HG03378 (cell line): ENCODE data around the gene SAPCD1.
"Not testable (repeated sequence)": the region's sequence is repeated elsewhere in the genome, so short reads cannot be mapped to it uniquely, and the experiment has no call there.

Experiments used
- ATAC-seq: cut with Tn5 transposase; IDR thresholded peaks from one replicate; pipeline ENCODE4 v1.9.1; 2021; ENCODE audit warnings: mild to moderate bottlenecking, moderate library complexity; ENCODE audit not compliant: unreplicated experiment

SAPCD1 gene

DNA sequence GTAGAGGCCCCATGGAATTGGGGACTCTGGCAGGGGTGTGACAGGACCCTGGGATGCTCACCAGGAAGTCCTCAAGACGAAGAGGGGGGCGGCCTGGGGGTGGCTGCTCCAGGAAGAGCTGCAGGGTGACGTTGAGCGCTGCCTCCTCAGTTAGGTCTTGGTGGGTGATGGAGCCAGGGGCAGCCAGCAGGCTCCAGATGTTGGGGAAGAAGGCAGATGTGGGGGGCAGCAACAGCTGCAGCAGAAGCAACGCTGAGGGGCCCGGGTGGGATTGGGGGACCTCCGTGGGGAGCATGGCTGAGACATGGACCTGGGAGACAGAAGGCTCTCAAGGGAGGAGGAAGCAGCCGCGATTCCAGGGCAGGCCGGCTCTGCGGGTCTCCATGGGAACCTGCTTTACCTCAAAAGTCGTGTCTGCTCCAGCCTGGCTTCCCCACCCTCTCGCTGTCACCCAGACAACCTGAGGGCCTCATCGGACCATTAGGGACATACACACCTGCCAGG lies 14.1 kb downstream of the SAPCD1 start:
- ATAC-seq: no peak

DNA sequence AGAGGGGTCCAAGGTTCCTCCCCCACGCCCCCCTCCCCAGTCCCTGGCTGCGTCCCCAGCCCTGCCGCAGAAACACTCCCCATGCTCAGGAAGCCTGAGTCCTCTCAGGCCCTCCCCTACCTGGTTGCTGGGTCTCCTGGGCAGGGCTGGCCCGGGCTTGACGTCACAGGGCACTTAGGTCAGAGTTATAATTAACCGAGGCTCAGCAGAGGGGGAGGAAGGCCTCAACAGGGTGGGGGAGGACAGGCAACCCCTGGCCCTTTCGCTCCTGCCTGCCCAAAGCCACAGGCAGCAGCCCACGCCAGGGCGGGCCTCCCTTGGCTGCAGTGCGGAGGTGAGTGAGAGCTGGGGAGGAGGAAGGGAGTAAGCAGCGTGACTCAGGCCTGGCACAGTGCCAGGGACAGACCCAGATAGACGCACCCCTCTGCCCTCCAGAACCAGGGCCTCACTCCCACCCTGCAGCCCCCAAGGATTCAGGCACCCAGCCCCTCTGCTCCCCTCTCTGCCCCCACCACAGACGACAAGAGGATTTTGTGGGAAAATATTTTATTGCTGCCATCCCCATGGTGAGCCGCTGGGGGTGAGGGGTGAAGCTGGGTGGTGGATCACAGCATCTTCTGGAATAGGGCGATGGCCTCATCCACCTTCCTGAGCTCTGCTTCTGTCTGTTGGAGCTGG lies 14.7 kb downstream of the SAPCD1 start, which contains the start of gene VWA7:
VWA7 (minus strand) TSS at position 340 of the 678 bp plus-strand sequence. CDS start 549 bp downstream, outside the sequence.
- peak; percentile 66 for ATAC-seq

DNA sequence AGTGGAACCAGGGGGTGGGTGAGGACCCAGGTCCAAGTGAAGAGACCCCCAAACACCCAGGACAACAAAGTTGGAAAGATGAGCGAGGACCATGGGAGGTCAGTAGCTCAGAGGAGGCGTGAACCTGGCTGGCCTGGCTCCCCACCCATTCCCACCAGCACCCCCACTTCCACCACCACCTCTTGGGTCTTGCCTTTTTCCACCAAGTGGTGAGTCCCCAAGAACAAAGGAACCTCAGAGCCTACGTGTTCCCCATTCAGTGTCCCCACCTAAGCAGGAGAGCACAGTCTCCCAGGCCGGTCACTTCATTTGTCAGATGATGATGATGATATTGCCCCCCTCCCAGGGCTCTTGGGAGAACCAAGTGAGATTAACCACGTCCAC lies 15.2 kb downstream of the SAPCD1 start:
- ATAC-seq: no peak

DNA sequence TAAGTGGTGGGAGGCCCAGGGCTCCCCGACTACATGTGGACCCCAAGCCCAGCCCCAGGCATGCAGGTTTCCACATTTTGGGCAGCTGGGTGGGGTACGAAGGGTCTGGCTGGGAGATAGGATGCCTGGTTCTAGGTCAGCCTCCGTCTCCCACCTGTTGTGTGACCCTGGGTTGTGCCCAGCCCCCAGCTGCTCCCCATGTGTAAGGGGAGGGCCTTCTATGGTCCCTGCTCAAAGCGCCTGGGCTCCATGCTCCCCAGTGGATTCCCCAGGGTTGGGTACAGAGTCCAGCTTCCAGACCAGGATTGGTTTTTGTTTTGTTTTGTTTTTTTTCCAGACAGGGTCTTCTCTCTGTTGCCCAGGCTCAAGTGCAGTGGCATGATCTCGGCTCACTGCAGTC lies 15.7 kb downstream of the SAPCD1 start:
- ATAC-seq: no peak

DNA sequence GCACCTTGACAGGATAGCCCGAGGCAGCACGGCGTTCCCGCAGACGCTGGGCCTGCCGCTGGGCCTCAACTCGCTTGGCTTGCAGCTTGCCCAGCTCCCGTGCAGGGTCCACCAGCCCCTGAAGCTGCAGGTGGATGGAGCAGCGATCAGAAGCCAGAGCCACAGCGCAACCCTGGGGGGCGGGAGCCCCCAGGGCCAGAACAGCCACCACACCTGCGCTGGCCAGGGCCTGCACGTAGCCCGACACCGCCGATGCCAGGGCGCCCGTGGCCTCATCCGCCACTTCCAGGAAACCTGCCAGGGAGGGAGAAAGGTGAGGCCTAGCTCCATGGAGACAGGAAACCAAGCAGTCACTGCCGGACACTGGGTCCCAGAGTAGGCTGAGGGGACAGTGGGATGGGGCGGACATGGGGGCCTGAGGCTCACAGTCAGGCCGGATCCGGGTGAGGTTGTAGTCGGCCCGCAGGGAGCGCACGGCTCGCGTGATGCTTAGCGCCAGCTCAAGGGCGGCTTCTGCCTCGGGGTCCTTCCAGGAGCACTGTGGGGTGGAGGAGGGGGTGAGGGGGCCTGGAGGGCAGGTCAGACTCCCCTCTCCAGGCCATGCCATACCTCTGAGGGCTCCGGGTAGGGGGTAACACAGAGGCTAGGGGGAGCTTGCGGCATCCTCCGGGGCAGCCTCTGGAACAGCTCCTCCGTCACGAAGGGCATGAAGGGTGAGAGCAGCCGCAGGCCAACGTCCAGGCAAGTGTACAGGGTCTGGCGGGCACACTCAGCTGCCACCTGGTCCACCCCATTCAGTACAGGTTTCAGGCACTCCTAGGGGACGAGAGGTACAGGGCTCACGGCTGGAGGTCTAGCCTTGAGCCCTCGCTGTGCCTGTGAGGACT lies 16.8 kb downstream of the SAPCD1 start:
- ATAC-seq: no peak

DNA sequence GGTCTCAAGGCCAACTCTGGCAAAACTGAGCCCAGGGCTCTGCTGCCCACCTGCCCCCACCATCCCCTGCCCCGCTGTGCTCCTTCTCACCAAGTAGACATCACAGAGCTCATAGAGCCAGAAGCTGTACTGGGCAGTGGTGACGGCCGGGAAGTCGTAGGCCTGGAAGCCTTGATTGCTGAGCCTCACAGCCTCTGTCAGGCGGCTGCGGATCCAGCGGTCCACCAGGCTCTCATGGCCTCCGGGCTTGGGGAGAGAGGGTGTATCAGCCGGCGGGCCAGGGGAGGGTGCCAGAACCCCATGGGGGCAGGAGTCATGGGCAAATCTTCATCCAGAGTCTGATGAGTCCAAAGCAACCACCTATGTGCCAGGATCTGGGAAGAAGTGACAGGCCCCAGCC lies 17.5 kb downstream of the SAPCD1 start:
- no peak for ATAC-seq

DNA sequence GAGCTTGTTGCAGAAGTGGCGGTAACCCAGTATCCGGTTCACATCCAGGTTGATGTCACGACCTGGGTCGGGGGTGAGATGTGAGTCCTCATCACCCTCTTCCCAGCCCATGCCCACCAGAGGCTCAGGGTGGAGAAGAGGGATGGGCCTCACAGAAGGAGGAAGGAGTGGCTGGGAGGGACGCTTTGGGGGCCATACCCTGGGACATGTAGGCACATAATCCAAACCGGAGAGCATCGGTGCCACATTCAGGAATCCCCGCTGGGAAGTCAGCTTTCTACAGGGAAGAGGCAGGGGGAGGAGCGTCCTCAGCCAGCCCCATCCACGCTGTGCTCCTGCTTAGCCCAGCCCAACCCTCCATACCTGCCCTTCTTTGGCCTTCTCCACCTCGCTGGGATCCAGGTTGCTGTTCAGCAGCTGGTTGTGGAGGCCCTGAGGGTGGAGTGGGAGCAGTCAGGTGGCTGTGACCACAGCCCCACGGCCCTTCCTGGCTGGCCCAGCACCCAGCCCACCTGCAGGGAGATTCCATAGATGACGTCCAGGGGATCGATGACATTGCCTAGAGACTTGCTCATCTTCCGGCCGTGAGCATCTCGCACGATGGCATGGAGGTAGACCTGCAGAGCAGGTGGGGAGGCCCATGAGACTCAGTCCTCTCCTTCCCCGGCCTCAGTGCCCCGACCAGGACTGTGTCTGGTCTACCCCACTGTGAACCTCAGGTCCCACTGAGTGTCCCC lies 18.2 kb downstream of the SAPCD1 start:
- no peak for ATAC-seq

DNA sequence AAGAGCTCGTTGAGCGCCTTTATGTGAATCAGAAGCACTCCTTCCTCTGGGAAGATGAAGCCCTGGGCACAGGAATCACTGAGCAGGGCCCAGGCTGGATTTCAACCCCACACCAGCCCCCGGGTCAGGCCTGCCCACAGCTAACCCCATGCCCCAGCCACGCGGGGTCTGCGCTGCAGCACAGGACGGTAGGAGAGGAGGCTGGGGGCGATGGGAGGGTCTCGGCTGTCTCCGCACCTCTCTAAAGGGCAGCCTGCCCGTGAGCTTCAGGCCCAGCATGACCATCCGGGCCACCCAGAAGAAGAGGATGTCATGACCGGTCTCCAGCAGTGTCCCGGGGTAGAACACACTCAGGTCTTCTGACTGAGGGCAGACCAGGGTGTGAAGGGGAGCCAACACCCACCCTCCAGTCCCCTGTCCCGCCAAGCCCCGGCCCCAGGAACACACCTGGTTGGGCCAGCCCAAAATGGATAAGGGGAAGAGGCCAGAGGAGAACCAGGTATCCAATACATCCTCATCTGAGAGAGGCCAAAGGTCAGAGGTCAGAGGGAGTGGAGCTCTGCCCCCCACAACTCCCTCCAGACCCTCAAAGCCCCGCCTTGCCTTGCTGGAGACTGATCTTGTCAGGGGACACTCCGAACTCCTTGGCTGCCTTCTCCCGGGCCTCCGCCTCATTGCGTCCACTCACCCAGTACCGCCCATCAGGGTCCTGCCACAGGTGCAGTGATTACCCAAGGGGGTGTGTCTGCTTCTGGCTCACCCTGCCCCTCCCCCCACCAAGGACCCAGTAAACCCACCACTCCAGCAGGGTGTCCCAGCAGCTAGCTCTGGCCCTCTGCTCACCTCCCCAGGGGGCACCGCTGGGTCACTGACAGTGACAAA lies 19.0 kb downstream of the SAPCD1 start:
- ATAC-seq: no peak

DNA sequence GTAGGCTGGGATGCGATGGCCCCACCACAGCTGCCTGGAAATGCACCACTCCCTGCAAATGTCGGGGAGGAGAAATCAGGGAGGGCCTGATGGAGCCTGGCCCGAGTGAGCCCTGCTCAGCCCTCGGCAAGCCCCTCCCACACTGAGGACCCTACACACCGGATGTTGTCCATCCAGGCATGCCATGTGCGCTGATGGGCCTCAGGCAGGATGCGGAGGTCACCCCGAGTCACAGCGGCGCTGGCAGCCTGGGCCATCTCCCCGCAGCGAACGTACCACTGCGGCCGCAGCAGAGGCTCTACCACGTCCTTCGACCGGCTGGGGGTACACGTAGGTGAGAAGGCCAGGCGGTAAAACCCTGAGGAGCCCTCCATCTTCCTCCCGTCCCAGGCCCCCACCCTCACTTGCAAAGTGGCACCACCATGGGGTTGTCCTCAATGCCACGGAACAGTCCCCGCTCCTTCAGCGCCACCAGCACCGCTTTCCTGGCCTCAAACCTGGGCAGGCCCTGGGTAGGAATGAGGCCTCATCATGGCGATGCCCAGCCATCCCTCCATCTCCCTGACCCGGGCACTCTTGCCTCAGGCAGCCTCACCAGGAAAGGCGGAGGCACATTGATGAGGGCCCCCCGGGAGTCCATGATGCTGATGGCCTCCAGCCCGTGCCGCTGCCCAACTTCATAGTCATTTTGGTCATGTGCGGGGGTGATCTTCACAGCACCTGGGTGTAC lies 19.8 kb downstream of the SAPCD1 start:
- no peak for ATAC-seq

DNA sequence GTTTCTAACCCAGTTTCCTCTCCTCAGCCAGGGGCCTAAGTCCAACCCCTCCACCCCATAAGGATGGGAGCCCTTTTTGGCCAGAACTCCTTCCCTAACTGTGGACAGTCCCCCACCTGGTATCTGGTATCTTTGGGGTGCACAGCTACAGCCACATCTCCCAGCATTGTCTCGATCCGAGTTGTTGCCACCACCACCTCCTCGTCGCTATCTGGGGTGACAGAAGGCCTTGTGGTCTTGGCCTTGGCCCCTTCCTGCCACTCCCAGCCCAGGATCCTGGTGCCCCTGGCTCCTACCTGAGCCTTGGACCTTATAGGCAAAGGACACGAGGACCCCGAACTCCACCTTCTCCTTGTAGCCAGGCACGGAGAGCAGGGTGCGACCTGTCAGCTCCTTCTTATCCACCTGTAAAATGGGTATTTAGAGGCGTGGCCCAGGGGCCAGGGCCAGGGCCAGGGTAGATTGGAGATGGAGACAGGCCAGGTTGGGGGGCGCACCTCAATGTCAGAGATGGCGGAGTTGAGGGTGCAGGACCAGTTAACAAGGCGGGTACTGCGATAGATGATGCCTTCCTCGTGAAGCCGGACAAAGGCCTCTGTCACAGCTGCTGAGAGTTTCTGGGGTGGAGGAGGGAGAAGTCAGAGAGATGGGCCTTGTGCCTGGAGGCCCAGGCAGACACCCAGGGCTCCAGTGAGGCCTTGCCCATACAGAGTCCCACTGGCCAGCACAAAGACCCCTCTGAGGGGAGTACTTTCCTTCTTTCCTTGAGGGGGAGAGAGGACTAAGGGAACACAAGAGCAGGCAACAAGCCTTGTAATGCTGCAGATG lies 21.9 kb downstream of the SAPCD1 start:
- ATAC-seq: no peak

DNA sequence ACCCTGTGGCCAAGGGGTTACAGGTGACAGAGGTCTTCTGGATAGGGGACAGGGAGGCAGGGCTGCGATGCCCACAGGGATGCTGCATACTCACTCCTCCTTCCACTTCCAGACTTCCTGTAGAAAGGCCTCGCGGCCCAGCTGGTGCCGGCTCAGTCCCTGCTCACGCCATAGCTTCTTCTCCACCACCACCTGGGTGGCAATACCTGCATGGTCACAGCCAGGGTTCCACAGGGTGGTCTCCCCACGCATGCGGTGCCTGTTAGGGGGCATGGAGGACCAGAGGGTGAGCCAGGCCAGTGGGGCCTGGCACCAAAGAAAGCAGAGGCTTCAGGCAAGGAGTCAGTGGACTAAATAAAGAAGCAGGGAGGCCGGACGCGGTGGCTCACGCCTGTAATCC lies 23.0 kb downstream of the SAPCD1 start:
- no peak for ATAC-seq

DNA sequence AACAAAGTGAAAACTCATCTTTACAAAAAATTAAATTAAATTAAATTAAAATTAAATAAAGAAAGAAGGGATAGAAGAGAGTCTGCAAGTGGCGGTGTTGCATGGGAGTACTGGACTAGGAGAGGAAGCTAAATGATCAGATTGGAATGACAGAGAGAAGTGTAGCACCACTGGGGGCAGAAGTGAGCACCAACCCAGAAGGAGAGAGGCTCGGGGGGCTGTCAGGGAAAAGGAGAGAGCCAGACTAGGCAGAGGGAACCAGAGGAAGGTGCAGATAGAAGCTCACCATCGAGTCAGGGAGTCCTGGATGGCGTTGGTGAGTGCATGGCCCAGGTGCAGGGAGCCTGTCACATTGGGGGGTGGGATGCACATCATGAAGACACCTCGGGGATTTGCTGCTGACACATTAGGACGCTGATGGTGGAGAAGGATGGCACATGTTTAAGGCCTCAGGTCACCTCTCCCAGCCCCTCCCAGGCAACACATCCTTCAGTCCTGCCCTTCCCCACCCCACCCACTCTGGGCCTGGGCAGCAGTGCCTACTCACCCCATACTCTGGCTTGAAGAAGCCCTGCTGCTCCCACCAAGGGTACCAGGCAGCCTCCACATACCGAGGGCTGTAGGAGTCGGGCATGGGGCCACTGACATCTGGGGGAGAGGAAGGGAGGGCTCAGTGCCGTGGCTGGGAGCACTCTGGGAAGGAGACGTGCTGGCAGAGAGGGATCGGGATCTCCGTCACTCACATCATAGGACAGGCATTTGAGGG lies 29.1 kb downstream of the SAPCD1 start:
- ATAC-seq: no peak

DNA sequence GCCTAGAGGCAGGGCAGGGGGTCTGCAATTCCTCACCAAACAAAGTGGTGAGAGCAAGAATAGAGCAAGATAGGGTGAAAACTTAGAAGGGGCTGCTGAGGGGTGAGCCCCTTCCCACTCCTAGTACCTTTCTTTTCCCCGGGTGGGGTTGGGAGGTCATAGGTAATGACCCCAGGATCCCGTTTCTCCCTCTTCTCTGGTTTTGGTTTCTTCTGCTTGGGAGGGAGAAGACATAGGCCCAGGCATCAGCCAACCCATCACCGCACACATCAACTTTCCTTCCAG lies 29.6 kb downstream of the SAPCD1 start:
- no peak for ATAC-seq

DNA sequence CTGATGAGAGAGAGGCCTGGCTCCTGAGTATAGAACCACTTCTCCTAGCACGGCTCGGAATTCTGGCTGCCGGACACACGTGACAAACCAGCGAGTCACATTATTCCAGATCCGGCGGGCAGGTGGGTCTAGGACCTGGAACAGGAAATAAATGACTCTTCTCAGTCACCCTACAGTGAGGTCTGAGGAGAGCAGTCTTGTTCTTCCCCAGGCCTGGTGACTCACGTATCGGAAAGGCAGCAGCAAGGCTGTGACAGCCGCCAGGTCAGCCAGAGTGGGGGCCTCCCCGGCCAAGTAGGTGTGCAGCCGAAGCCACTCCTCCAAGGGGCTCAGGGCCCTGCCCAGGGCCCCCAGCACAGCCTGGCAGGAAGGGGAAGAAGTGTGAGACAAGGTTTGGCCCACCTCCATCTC lies 30.3 kb downstream of the SAPCD1 start:
- ATAC-seq: no peak

DNA sequence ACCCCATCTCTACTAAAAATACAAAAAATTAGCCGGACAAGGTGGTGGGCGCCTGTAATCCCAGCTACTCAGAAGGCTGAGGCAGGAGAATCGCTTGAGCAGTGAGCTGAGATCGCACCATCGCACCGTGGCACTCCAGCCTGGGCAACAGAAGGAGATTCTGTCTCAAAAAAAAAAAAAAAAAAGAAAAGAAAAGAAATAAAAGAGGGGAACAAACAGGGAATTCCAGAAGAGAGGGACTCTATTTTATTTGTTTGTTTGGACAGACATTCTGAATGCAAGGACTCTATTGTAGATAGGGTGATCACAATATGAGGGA lies 31.4 kb downstream of the SAPCD1 start:
- not testable (repeated sequence) for ATAC-seq

DNA sequence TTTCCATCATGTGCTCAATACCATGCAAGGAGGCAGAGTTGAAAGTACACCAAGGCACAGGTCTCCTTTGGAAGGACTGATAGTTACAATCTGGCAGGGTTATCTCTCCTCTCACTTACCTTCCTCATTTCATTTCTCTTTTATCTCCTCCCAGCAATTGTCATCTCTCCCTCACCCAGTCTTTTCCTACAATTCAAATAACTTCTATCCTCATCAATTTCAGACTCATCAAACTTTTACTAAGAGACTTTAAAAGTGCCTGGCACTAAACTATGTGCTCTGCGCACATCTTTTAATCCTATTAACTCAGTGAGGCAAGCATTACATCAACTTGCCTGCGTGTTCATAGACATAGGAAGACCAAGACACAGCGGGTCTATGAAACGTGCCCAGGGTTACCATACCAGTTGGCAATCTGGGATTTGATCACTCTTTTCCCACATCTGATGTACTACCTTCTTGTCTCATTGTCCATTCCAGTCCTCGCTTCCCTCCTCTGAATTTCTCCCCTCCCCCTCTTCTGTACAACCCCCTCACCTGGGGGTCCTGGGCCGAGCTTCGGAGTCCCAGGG lies 31.9 kb downstream of the SAPCD1 start:
- no peak for ATAC-seq

DNA sequence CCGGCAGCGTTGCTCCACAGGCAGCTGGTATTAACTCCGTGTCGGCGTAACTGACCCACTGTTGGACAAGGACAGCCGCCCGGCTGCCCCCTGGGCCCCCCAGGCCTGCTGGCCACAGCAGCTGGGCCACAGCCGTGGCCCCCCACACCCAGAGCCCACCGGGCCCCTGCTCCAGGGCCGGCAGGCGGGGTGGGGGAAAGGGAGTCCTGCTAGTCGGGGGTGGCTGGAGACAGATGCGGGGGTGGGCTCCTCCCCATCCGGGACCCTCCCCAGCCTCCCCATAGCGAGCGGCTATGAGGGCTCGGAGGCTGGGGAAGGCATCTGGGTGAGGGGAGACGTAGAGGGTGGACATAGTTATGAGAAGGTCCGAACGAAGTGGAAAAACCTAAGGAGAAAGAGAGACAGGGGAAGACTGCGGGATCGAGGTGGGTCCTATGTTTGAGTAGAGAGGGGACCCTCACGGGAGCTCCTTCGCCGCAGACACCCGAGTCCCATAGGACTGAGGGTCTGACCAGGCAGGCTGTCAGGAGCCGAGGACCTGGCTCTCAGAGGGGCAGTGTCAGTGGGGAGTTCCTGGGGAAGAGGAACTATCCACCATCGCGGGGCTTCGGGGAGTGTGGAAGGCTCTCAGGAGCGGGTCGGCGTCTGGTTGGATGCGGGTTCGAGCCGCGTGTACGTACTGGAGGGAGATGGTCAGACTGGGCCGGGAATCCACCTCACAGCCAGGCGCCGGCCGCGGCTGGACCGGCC lies 32.6 kb downstream of the SAPCD1 start:
- ATAC-seq: no peak
